ENCODE data around the gene ZMYND8. TPM values are rescaled to one million over a fixed set of nuclear protein-coding genes. Genes with fewer than 3 reads are reported as not detected.

The ZMYND8 gene
- total and polyA plus RNA-seq, 2 of the 8 experiments (the other 6 are each of a cell fraction or from before 2014, with no cell fraction given): 50.5 to 163 TPM

DNA sequence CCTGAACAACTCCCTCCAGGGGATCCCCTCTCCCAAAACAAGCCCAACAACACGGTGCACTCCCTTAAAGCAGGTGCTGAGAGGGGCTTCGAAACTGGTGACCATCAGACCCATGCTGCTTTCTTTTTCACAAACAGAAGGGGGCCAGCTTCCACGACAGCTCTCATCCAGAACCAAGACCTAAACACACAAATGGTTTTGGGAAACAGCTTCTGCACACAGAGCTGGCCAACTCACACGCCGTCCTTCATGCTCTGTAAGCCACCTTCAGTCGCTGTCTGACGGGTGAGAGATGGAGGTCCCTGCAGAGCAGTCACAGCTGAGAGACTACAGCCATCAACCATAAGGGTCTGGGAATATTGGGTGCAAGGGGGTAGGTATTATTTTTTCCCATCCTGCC, 76.3 kb downstream of the ZMYND8 start:
- H3K18ac ChIP-seq (ENCODE audit: extremely low read depth, low read length): no peak overlapping the region
- peaks cover 0 to 3% (median under 1%) of the 10 kb centered on the region in 4 experiments; a peak in 2 of 7 replicates for H3K4me1 ChIP-seq (replicated peaks in 1 of 4; ENCODE audit: control insufficient read depth in 3 of 4, insufficient read depth in 4 of 4, low read length in 3 of 4)
- H3K4ac ChIP-seq (replicated peaks; ENCODE audit: insufficient read length, low read depth, low read length): no peak overlapping the region
- WGBS, 2 experiments (ENCODE audit: extremely low coverage in 1 of 2, insufficient coverage in 1 of 2, insufficient read length in 1 of 2, insufficient replicate concordance in 2 of 2, low coverage in 1 of 2, low lambda C conversion rate in 2 of 2, missing lambda C conversion rate in 1 of 2): 95% methylated on average over 7 of the region's 7 CpGs; no CpG with 5 or more reads in 1 of the 2 experiments
- no peak overlapping the region for H3K23ac ChIP-seq (ENCODE audit: insufficient read length)
- no peak overlapping the region for H4K8ac ChIP-seq (ENCODE audit: extremely low read depth, insufficient read depth, low read length)
- no peaks in the 10 kb centered on the region for H3K27me3 ChIP-seq (replicated peaks in 1 of 4; ENCODE audit: control insufficient read depth in 3 of 4, extremely low read depth in 1 of 4, insufficient read depth in 3 of 4, low read length in 3 of 4)
- H4K5ac ChIP-seq (ENCODE audit: insufficient read length, low read depth, low read length): no peak overlapping the region
- H3K14ac ChIP-seq (ENCODE audit: insufficient read length): no peak overlapping the region
- no peaks in the 10 kb centered on the region for H3K23me2 ChIP-seq (ENCODE audit: low read depth, low read length)
- POLR2A ChIA-PET (ENCODE audit: partially characterized antibody): interaction anchor here (0.8 to 9.9 kb wide), 8 partner anchors 9 to 90 kb away, joined by 3 to 71 read pairs (median 3); no protein-coding TSS in a partner anchor
- H3K9ac ChIP-seq (replicated peaks in 1 of 4; ENCODE audit: extremely low read depth in 1 of 4, low read depth in 3 of 4, low read length in 3 of 4): no peak overlapping the region
- no peak overlapping the region for H2BK20ac ChIP-seq (ENCODE audit: low read length)
- peaks cover 0 to 65% of the 10 kb centered on the region in 2 experiments; a peak in 2 of 4 replicates for H3K79me2 ChIP-seq (ENCODE audit: control insufficient read depth in 1 of 2, insufficient read depth in 2 of 2, low read length in 2 of 2)
- 0 out of 2 replicates have a peak overlapping the region, but pooled peaks have one; percentile 27 for H3K27ac ChIP-seq (ENCODE audit: low read depth, low read length)
- H3K4me3 ChIP-seq (ENCODE audit: extremely low read depth in 1 of 4, insufficient read depth in 2 of 4, low read depth in 3 of 4, low read length in 4 of 4): no peak overlapping the region
- CTCF ChIA-PET (ENCODE audit: partially characterized antibody): interaction anchor here (0.8 to 7.1 kb wide), 6 partner anchors 8 to 104 kb away, joined by 3 to 58 read pairs (median 5); no protein-coding TSS in a partner anchor
- H3K4me2 ChIP-seq (ENCODE audit: insufficient read depth in 1 of 2, low read depth in 2 of 2, low read length in 2 of 2): no peak overlapping the region
- H4K20me1 ChIP-seq (replicated peaks in 1 of 2; ENCODE audit: control insufficient read depth in 1 of 2, insufficient read depth in 2 of 2, low read length in 2 of 2): peaks cover 2 to 4% of the 10 kb centered on the region in 2 experiments
- no peak overlapping the region for H2AFZ ChIP-seq (ENCODE audit: low read length)
- H3K56ac ChIP-seq (replicated peaks; ENCODE audit: insufficient read length, low read depth, low read length): no peak overlapping the region
- peaks cover 10% of the 10 kb centered on the region; the same call in 1 of the 2 replicates for H3K79me1 ChIP-seq (ENCODE audit: low read depth, low read length)
- H3K9me3 ChIP-seq (ENCODE audit: insufficient read depth in 2 of 2, low read depth in 1 of 2, low read length in 1 of 2): no peaks in the 10 kb centered on the region
- peak overlapping the region; percentile 11; the same call in 1 of the 2 replicates for H2BK12ac ChIP-seq (ENCODE audit: low read depth, low read length)
- no peak overlapping the region for H2BK120ac ChIP-seq (replicated peaks; ENCODE audit: low read depth, low read length)
- no peak overlapping the region for H2BK15ac ChIP-seq (ENCODE audit: low read length)
- peaks cover 49 to 89% (median 77%) of the 10 kb centered on the region in 4 experiments for H3K36me3 ChIP-seq (ENCODE audit: control insufficient read depth in 2 of 4, insufficient read depth in 4 of 4, low read length in 3 of 4)
- DNase-seq (ENCODE audit: low read depth in 1 of 2, low spot score in 2 of 2) (no peak), FAIRE-seq (no peak)
- H4K91ac ChIP-seq (replicated peaks; ENCODE audit: insufficient read length, low read length): no peak overlapping the region
- no peak overlapping the region for H2BK5ac ChIP-seq (ENCODE audit: low read depth, low read length)
- H2AK5ac ChIP-seq (ENCODE audit: low read depth, low read length): no peak overlapping the region
- TF ChIP-seq SUZ12 (IDR thresholded peaks at IDR 0.05; ENCODE audit: low read length) (no peak), KDM4A (IDR thresholded peaks at IDR 0.05; ENCODE audit: low read depth, low read length, severe bottlenecking) (no peak)

Measured in H1 (cell line).